ENCODE measurements around the gene SART1. TPM values are rescaled to one million over a fixed set of nuclear protein-coding genes. Genes with fewer than 3 reads are reported as not detected.

Gene SART1
- total RNA-seq, 1 donor = 22.4 TPM

DNA sequence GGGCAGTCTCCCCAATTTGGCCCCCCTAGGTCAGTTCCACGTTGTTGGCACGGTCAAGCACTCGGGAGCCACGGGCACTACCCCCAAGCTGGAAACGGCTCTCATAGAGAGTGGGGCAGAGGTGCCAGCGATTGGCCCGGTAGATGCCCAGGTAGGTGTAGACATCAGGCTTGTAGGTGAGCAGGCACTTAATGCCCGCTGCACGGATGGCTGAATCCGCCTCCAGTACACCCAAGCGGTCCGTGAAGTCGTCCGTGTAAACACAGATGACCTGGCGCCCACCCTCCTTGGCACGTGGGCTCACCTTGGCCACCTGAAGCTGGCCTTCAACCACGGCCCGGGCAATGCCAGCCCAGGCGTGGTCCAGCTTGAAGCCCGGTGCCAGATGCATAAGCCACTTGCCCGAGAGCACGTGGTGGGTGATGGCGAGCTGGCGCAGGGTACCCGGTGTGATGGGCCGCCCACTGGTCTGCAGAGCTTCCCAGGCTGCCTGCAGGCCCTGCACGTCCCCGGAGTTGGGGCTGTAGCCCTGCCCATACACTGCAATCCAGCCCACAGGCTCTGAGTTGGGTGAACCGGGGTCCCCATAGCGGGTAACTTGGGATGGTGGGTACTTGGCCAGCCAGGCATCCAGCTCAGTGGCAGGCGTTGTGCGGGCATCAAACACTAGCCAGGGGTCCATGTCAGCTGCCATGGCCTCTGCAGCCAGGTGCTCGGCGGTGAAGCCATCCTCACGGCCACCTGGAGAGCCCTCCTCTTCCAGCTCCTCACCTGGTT lies 43.9 kb upstream of the SART1 start:
- H4K20me1 ChIP-seq (ENCODE audit: insufficient read depth, low read length) = peaks cover 2% of the 10 kb centered on the region
- peak overlapping the region; percentile 88 for H3K4me3 ChIP-seq (ENCODE audit: insufficient read depth, low read length)
- H2AFZ ChIP-seq (ENCODE audit: low read length) = no peak overlapping the region
- no peaks in the 10 kb centered on the region for H3K27me3 ChIP-seq (ENCODE audit: insufficient read depth, low read length)
- peaks cover 66% of the 10 kb centered on the region for H3K79me2 ChIP-seq (ENCODE audit: insufficient read depth, low read length)
- TF ChIP-seq, protein P1, sequence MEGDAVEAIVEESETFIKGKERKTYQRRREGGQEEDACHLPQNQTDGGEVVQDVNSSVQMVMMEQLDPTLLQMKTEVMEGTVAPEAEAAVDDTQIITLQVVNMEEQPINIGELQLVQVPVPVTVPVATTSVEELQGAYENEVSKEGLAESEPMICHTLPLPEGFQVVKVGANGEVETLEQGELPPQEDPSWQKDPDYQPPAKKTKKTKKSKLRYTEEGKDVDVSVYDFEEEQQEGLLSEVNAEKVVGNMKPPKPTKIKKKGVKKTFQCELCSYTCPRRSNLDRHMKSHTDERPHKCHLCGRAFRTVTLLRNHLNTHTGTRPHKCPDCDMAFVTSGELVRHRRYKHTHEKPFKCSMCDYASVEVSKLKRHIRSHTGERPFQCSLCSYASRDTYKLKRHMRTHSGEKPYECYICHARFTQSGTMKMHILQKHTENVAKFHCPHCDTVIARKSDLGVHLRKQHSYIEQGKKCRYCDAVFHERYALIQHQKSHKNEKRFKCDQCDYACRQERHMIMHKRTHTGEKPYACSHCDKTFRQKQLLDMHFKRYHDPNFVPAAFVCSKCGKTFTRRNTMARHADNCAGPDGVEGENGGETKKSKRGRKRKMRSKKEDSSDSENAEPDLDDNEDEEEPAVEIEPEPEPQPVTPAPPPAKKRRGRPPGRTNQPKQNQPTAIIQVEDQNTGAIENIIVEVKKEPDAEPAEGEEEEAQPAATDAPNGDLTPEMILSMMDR (IDR thresholded peaks at IDR 0.05; ENCODE audit: extremely low read depth, low read depth, low read length) = no peak
- H3K27ac ChIP-seq (ENCODE audit: low read depth, low read length) = peak overlapping the region; percentile 95
- peaks cover 24% of the 10 kb centered on the region for H3K36me3 ChIP-seq (ENCODE audit: insufficient read depth, low read length)
- peak overlapping the region; percentile 82 for H3K4me2 ChIP-seq (ENCODE audit: insufficient read depth, low read length)
- peaks cover 68% of the 10 kb centered on the region for H3K4me1 ChIP-seq (ENCODE audit: insufficient read depth, low read length)
- H3K9me3 ChIP-seq (ENCODE audit: low read depth, low read length) = no peaks in the 10 kb centered on the region
- peak; percentile 69 for DNase-seq (ENCODE audit: insufficient read length, low spot score, missing footprints)

DNA sequence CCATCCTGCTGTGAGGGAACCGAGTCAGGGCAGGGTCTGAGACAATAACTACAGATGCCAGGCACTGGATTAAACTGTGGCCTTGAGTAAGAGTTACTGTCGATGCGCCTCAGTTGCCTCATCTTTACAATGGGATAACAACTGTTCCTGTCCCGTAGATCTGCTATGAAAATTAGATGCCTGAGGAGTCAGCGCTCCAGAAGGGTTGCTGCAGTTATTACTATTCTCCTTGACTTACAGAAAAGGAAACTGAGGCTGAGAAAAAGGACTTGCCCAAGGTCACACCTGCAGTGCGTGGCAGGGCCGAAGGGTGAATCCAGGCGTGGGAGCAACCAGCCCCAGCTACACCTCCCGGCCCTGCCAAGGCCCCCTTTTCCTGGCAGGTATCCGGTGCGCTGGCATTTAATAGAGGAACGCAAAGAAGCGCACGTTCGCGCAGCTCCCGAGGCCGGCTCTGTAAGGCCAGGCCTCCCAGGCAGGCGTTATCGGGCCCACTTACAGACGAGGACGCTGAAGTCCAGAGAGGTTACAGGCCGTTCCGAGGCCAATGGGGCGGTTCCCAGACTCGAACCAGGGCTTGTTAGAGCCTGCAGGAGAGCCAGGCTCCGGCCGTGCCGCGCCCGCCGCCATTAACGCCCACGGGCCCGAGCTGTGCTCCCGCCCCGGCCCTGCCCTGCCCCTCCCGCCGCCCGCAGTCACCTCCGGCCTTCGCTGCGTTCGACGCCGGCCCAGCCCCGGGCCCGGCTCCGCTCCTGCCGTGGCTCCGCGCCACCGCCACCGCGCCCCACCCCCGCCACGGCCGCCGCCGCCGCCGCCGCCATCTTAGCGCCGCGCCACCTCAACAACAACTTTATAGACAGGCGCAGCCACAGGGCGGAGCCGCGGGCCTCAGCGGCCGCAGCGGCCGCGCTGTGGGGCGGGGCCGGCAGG lies 43.1 kb upstream of the SART1 start, which contains the start of gene C11orf68:
C11orf68 (minus strand) TSS at position 852 of the 930 bp plus-strand sequence; CDS start at position 821, 31 bp downstream.
- peak within 1 kb of the TSS; percentile 94 for H3K4me2 ChIP-seq (ENCODE audit: insufficient read depth, low read length)
- peaks cover 68% of the 10 kb centered on the region for H3K79me2 ChIP-seq (ENCODE audit: insufficient read depth, low read length)
- peaks cover 32% of the 10 kb centered on the region for H3K36me3 ChIP-seq (ENCODE audit: insufficient read depth, low read length)
- H2AFZ ChIP-seq (ENCODE audit: low read length) = peak within 1 kb of the TSS; percentile 63
- TF ChIP-seq, protein P1 (IDR thresholded peaks at IDR 0.05; ENCODE audit: extremely low read depth, low read depth, low read length) = no peak
- DNase-seq (ENCODE audit: insufficient read length, low spot score, missing footprints) = peak; percentile 88
- no peaks in the 10 kb centered on the region for H3K27me3 ChIP-seq (ENCODE audit: insufficient read depth, low read length)
- peaks cover 6% of the 10 kb centered on the region for H4K20me1 ChIP-seq (ENCODE audit: insufficient read depth, low read length)
- H3K4me3 ChIP-seq (ENCODE audit: insufficient read depth, low read length) = peak within 1 kb of the TSS; percentile 92
- peak within 1 kb of the TSS; percentile 95 for H3K27ac ChIP-seq (ENCODE audit: low read depth, low read length)
- H3K9me3 ChIP-seq (ENCODE audit: low read depth, low read length) = no peaks in the 10 kb centered on the region
- peaks cover 59% of the 10 kb centered on the region for H3K4me1 ChIP-seq (ENCODE audit: insufficient read depth, low read length)

DNA sequence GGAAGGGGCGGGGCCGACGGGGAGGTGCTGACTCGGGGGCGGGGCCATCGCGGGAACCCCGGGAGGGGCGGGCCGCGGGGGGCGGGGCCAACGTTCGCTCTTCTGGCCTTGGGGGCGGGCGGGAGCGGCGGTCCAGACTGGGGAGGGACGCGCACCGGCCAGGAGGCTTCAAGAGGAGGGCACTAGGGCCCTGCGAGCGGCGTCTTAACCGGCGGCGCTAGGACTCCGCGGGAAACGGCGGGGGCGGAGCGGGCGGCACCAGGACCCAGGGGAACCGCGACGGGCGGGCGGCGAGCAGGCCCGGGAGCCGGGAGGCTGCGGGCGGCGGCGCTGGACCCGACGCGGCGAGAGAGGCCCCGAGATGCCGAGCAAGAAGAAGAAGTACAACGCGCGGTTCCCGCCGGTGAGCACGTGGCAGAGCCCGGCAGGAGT lies 42.4 kb upstream of the SART1 start, which contains the start of gene DRAP1:
DRAP1 (plus strand) TSS at position 286 of the 432 bp plus-strand sequence; CDS start at position 362, 76 bp downstream.
- DNase-seq (ENCODE audit: insufficient read length, low spot score, missing footprints) = peak; percentile 100
- Histone ChIP-seq H3K4me3 (ENCODE audit: insufficient read depth, low read length) (peak within 1 kb of the TSS; percentile 92), H3K4me2 (ENCODE audit: insufficient read depth, low read length) (peak within 1 kb of the TSS; percentile 94), H4K20me1 (ENCODE audit: insufficient read depth, low read length) (peaks cover 6% of the 10 kb centered on the region), H3K36me3 (ENCODE audit: insufficient read depth, low read length) (peaks cover 34% of the 10 kb centered on the region), H3K79me2 (ENCODE audit: insufficient read depth, low read length) (peaks cover 68% of the 10 kb centered on the region), H3K27ac (ENCODE audit: low read depth, low read length) (peak within 1 kb of the TSS; percentile 95), H3K27me3 (ENCODE audit: insufficient read depth, low read length) (no peaks in the 10 kb centered on the region), H3K9me3 (ENCODE audit: low read depth, low read length) (no peaks in the 10 kb centered on the region), H3K4me1 (ENCODE audit: insufficient read depth, low read length) (peaks cover 54% of the 10 kb centered on the region), H2AFZ (ENCODE audit: low read length) (peak within 1 kb of the TSS; percentile 63)
- TF ChIP-seq, protein P1 (IDR thresholded peaks at IDR 0.05; ENCODE audit: extremely low read depth, low read depth, low read length) = no peak
